GM21825 (cell line): Measurements from ENCODE around the gene MROH9.
"Not testable (repeated sequence)": the region's sequence is repeated elsewhere in the genome, so short reads cannot be mapped to it uniquely, and the experiment has no call there.

Experiments used
- ATAC-seq: cut with Tn5 transposase; IDR thresholded peaks from one replicate; pipeline ENCODE4 v1.9.1; 2021; ENCODE audit warnings: mild to moderate bottlenecking, moderate library complexity; ENCODE audit not compliant: unreplicated experiment

MROH9 gene

DNA sequence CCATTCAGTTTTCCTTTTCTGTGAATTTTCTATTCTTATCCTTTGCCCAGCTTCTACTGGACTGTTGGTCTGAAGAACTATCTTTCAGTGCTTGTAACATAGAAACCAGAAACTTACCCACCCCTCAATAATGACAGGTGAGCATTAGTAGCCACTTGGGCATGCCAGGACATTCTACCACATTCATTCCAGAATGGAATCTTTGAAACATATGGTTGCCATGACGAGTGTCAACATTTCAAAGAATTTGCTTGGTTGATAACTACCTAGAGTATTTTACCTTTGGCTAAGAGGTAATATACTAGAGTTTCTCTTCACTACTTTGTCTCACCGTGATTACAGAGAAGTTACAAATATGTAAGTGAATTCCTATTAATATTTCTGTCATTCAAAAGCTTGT lies at the start of gene MROH9:
MROH9 (plus strand) TSS at position 304 of the 400 bp plus-strand sequence. CDS start 10,023 bp downstream, outside the sequence.
- ATAC-seq, result no peak

DNA sequence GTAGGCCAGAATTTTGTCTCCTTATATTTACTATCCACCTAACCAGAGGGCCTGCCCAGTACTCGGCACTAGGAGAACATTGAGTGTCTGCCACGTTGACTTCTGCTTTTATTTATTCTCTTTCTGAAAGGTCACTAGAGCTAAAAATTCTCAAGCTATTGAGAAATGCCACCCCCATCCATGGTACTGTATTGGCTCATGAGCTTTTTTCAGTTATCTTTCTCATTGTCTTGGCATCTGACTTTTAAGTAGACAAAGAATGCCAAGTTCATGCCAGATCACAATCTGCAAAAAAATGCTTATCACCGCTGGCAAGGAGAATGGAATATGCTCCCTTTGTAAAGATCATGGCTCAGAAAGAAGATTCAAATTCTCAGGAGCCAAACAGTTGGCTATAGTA lies 49.8 kb upstream of the MROH9 start:
- no peak for ATAC-seq

GRCh38 chr1:170886460-170886859 lies 48.9 kb upstream of the MROH9 start:
- no peak for ATAC-seq

DNA sequence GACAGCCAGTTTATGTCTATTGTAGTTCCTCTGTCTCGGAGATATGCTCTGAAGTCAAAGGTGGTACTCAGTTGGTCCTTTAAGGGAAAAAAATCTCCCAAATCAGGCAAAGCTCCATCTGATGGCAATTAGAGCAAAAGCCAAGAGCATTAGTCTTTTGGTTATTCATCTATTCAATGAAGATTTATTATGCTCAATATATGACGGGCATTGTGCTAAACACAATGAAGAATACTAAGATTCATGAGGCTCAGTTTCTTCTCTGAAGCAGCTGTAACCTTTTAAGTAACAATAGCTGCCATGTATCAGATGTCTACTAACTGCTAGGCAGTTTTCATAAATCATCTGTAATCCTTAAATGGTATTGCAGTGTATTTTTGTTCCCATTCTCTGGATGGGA lies 47.6 kb upstream of the MROH9 start:
- ATAC-seq, result no peak

GRCh38 chr1:170891872-170892271 lies 43.5 kb upstream of the MROH9 start:
- ATAC-seq, result no peak

GRCh38 chr1:170893655-170894297 lies 41.6 kb upstream of the MROH9 start:
- no peak for ATAC-seq

GRCh38 chr1:170903961-170904360 lies 31.4 kb upstream of the MROH9 start:
- ATAC-seq, result no peak

- no peak for ATAC-seq
These were observed 26.4 kb upstream of the MROH9 start for GRCh38 chr1:170908942-170909341.

DNA sequence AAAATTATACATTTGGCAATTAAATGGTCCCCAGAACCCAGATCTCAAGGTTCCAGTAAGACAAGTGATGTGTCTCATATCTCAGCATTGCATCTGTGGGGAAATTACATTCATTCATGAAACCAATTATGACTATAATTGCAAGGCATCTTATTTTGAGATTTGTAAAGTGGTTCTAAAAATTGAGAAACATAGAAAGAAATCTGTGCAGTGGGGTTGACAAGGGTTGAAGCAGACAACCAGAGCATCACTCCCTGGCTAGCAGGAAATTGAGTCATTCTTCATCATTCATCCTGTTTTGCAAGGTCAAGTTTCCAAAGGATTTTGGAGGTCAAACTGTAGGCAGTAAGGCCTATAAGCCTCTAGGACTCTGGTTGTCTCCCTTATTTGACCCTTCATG lies 25.1 kb upstream of the MROH9 start:
- no peak for ATAC-seq

- no peak for ATAC-seq
These were observed 18.0 kb upstream of the MROH9 start for GRCh38 chr1:170917373-170917772.

DNA sequence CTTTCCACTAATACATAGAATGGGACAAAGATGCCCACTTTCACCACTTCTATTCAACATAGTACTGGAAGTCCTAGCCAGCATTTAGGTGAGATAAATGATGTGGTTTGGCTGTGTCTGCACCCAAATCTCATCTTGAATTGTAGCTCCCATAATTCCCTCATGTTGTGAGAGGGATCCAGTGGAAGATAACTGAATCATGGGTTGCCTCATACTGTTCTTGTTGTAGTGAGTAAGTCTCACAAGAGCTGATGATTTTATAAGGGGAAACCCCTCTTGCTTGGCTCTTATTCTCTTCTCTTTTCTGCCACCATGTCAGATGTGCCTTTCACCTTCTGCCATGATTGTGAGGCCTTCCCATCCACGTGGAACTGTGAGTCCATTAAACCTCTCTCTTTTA lies 10.7 kb upstream of the MROH9 start:
- not testable (repeated sequence) for ATAC-seq

DNA sequence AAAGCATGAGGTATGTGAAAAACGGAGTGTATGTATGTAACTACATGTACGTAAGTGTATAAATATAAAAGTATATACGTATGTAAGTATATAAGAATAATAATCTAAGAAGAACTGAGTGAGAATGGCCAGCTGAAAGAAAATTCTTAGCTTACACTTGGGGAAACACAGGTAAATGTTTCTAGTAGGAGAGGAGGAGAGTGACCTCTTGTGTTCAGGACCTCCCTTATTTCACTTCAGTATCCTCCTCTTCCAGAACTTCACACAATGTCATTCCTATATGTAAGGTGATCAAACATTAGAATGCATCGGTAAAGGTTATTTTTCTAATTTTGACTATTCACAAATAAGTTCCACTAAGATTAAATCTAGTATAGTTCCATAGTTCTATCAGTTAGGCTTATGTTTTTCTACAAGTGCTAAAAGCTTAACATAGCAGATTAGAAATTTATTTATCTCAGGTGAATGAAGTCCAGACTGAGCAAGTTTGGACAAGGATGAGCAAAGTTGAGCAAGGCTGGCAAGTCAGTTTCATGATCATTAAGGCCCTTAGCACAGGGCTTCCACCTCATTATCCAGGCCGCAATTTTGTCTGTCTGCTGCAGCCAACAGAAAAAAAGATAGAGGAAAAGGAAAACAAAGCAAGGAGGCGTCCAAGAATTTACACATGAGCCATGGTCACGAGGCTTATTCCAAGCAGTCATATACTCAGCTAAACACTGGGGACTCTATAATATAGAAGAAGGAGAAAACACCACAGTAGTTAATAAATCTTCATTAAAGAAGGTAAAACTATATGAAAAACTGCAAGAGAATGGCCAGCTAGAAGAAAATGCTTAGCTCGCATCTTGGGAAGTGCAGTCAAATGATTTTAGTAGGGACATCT lies 7.1 kb upstream of the MROH9 start:
- no peak for ATAC-seq

DNA sequence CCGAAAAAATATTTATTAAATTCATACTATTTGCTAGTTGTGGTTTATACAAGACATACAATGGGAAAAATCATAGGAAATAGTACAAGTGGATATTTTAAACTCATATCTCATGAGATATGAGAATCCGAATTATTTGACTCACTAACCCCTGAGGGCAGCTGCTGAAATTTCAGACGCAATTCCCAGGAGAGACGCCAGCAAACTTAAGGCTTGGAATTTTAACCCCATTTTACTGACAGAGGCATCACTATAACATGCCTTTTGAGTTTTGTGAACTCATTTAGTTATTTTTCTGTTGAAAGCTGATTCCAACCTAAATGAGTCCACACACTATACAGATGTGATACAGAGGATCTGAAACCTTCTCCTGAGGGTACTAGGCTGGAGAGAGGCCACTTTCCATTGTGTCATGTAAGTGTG lies 5.9 kb upstream of the MROH9 start:
- ATAC-seq, result no peak

DNA sequence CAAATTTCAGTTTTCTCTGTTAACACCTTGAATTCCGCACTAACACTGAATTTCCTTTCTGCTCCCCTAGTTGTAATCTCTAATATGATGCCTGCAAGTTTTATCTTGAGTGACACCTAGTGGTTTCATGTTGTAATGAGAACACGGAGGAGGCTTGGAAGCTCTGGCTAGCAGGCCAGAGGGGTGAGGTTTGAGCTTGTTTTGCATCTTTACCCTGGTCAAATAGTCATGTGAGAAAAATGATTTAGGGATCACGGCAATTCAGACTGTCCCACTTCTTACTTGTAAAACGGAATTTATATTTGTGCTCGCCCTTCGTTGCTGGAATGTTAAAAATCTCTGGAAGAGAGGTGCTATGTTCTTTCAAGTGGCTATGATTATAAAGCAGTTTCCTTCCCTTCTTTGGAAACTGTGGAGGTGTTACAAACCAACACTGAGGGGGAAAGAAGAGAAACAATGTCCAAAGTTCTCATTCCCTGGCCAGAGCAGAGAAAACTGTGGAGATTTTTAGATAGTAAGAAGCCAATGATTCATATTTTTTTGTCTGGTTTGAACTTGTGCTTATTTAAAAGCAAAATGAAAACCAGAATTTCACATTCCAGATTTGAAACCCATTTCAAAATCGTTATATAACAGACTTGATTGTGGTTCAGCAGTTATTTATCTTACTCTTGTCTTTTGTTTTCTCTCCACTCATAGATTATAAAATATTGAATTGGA lies 5.3 kb upstream of the MROH9 start:
- ATAC-seq, result peak; percentile 83

DNA sequence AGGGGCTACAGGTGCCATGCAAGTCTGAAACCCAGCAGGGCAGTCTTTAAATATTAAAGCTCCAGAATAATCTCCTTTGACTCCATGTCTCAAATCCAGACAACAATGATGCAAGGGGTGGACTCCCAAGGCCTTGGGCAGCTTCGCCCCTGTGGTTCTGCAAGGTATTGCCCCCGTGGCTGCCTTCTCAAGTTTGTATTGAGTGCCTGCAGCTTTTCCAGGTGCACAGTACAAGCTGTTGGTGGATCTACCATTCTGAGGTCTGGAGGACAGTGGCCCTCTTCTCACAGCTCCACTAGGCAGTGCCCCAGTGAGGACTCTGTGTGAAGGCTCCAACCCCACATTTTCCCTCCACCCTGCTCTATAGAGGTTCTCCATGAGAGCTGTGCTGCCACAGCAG lies 3.7 kb upstream of the MROH9 start:
- no peak for ATAC-seq

DNA sequence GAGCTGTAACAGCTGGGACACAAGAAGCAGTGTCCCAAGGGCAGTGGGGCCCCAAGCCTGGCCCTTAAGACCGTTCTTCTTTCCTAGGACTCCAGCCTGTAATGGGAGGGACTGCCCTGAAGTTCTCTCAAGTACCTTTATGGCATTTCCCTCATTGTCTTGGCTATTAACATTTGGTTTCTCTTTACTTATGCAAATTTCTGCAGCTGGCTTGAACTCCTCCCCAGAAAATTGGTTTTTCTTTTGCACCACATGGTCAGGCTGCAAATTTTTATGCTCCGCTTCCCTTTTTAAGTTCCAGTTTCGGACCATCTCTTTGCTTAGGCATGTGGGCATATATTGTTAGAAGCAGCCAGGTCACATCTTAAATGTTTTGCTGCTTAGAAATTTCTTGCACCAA lies 3.1 kb upstream of the MROH9 start:
- no peak for ATAC-seq

- no peak for ATAC-seq
These were observed 2.9 kb downstream of the MROH9 start for GRCh38 chr1:170938281-170938680.

GRCh38 chr1:170939476-170939875 lies 4.1 kb downstream of the MROH9 start:
- no peak for ATAC-seq

DNA sequence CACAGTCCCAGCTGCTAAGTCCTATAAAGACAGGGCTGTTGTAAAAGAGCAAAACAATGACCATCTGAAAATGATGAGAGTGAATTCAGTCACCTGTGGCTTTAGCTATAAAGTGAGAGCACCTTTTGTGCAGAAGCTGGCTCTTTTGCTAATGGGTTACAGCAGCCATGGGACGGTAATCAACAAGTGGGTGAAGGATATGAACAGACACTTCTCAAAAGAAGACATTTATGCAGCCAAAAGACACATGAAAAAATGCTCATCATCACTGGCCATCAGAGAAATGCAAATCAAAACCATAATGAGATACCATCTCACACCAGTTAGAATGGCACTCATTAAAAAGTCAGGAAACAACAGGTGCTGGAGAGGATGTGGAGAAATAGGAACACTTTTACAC lies 16.4 kb downstream of the MROH9 start:
- ATAC-seq, result not testable (repeated sequence)

- ATAC-seq, result no peak
These were observed 24.1 kb downstream of the MROH9 start for GRCh38 chr1:170959385-170959784.

- no peak for ATAC-seq
These were observed 29.2 kb downstream of the MROH9 start for GRCh38 chr1:170964506-170964905.
